ENCODE results near the gene KIF26B.
"Not testable (repeated sequence)": the region's sequence is repeated elsewhere in the genome, so short reads cannot be mapped to it uniquely, and the experiment has no call there.

KIF26B gene

GRCh38 chr1:245386297-245386971 lies 231.6 kb downstream of the KIF26B start:
- no peaks in the 10 kb centered on the region for H3K9me3 ChIP-seq (ENCODE audit: control insufficient read depth, low read length)
- DNase-seq (ENCODE audit: low read depth): no peak
- no peaks in the 10 kb centered on the region for H3K4me1 ChIP-seq (ENCODE audit: control insufficient read depth, insufficient read depth, low read length)
- no peak overlapping the region for H3K4me3 ChIP-seq (ENCODE audit: low read length)
- no peaks in the 10 kb centered on the region for H3K27me3 ChIP-seq (replicated peaks; ENCODE audit: control insufficient read depth, insufficient read depth, low read length)
- no peak overlapping the region for H3K9ac ChIP-seq (ENCODE audit: low read length)
- no peaks in the 10 kb centered on the region for H3K36me3 ChIP-seq (ENCODE audit: control insufficient read depth, insufficient read depth, low read length, severe bottlenecking)

GRCh38 chr1:245388687-245389086 lies 233.9 kb downstream of the KIF26B start:
- no peaks in the 10 kb centered on the region for H3K4me1 ChIP-seq (ENCODE audit: control insufficient read depth, insufficient read depth, low read length)
- DNase-seq (ENCODE audit: low read depth): no peak
- H3K27me3 ChIP-seq (replicated peaks; ENCODE audit: control insufficient read depth, insufficient read depth, low read length): no peaks in the 10 kb centered on the region
- no peak overlapping the region for H3K4me3 ChIP-seq (ENCODE audit: low read length)
- H3K9ac ChIP-seq (ENCODE audit: low read length): no peak overlapping the region
- peaks cover 6% of the 10 kb centered on the region for H3K9me3 ChIP-seq (ENCODE audit: control insufficient read depth, low read length)
- no peaks in the 10 kb centered on the region for H3K36me3 ChIP-seq (ENCODE audit: control insufficient read depth, insufficient read depth, low read length, severe bottlenecking)

GRCh38 chr1:245389873-245390272 lies 235.1 kb downstream of the KIF26B start:
- Histone ChIP-seq H3K27me3 (replicated peaks; ENCODE audit: control insufficient read depth, insufficient read depth, low read length) (no peaks in the 10 kb centered on the region), H3K4me1 (ENCODE audit: control insufficient read depth, insufficient read depth, low read length) (no peaks in the 10 kb centered on the region), H3K9me3 (ENCODE audit: control insufficient read depth, low read length) (peaks cover 6% of the 10 kb centered on the region), H3K9ac (ENCODE audit: low read length) (no peak overlapping the region), H3K36me3 (ENCODE audit: control insufficient read depth, insufficient read depth, low read length, severe bottlenecking) (no peaks in the 10 kb centered on the region), H3K4me3 (ENCODE audit: low read length) (no peak overlapping the region)
- DNase-seq (ENCODE audit: low read depth): no peak

GRCh38 chr1:245390975-245391374 lies 236.2 kb downstream of the KIF26B start:
- no peaks in the 10 kb centered on the region for H3K36me3 ChIP-seq (ENCODE audit: control insufficient read depth, insufficient read depth, low read length, severe bottlenecking)
- H3K4me1 ChIP-seq (ENCODE audit: control insufficient read depth, insufficient read depth, low read length): peaks cover 9% of the 10 kb centered on the region
- H3K9me3 ChIP-seq (ENCODE audit: control insufficient read depth, low read length): peaks cover 6% of the 10 kb centered on the region
- DNase-seq (ENCODE audit: low read depth): no peak
- no peak overlapping the region for H3K9ac ChIP-seq (ENCODE audit: low read length)
- no peak overlapping the region for H3K4me3 ChIP-seq (ENCODE audit: low read length)
- no peaks in the 10 kb centered on the region for H3K27me3 ChIP-seq (replicated peaks; ENCODE audit: control insufficient read depth, insufficient read depth, low read length)

GRCh38 chr1:245393694-245394093 lies 238.9 kb downstream of the KIF26B start:
- no peak for DNase-seq (ENCODE audit: low read depth)
- Histone ChIP-seq H3K4me1 (ENCODE audit: control insufficient read depth, insufficient read depth, low read length) (peaks cover 18% of the 10 kb centered on the region), H3K9ac (ENCODE audit: low read length) (no peak overlapping the region), H3K9me3 (ENCODE audit: control insufficient read depth, low read length) (peaks cover 6% of the 10 kb centered on the region), H3K4me3 (ENCODE audit: low read length) (no peak overlapping the region), H3K27me3 (replicated peaks; ENCODE audit: control insufficient read depth, insufficient read depth, low read length) (no peaks in the 10 kb centered on the region), H3K36me3 (ENCODE audit: control insufficient read depth, insufficient read depth, low read length, severe bottlenecking) (no peaks in the 10 kb centered on the region)

GRCh38 chr1:245395680-245396079 lies 240.9 kb downstream of the KIF26B start:
- H3K4me1 ChIP-seq (ENCODE audit: control insufficient read depth, insufficient read depth, low read length): peaks cover 18% of the 10 kb centered on the region
- peak; percentile 33 for DNase-seq (ENCODE audit: low read depth)
- no peak overlapping the region for H3K9ac ChIP-seq (ENCODE audit: low read length)

GRCh38 chr1:245396615-245397014 lies 241.8 kb downstream of the KIF26B start:
- Histone ChIP-seq H3K36me3 (ENCODE audit: control insufficient read depth, insufficient read depth, low read length, severe bottlenecking) (no peaks in the 10 kb centered on the region), H3K9ac (ENCODE audit: low read length) (no peak overlapping the region), H3K4me3 (ENCODE audit: low read length) (no peak overlapping the region), H3K9me3 (ENCODE audit: control insufficient read depth, low read length) (peaks cover 6% of the 10 kb centered on the region), H3K4me1 (ENCODE audit: control insufficient read depth, insufficient read depth, low read length) (peaks cover 18% of the 10 kb centered on the region), H3K27me3 (replicated peaks; ENCODE audit: control insufficient read depth, insufficient read depth, low read length) (peaks cover 2% of the 10 kb centered on the region)
- peak; percentile 47 for DNase-seq (ENCODE audit: low read depth)

More at GRCh38 chr1:245395680-245396079, 240.9 kb downstream of the KIF26B start:
- Histone ChIP-seq H3K9me3 (ENCODE audit: control insufficient read depth, low read length) (peaks cover 6% of the 10 kb centered on the region), H3K4me3 (ENCODE audit: low read length) (no peak overlapping the region), H3K36me3 (ENCODE audit: control insufficient read depth, insufficient read depth, low read length, severe bottlenecking) (no peaks in the 10 kb centered on the region), H3K27me3 (replicated peaks; ENCODE audit: control insufficient read depth, insufficient read depth, low read length) (peaks cover 2% of the 10 kb centered on the region)

GRCh38 chr1:245397771-245398170 lies 243.0 kb downstream of the KIF26B start:
- Histone ChIP-seq H3K9ac (ENCODE audit: low read length) (no peak overlapping the region), H3K4me3 (ENCODE audit: low read length) (no peak overlapping the region), H3K27me3 (replicated peaks; ENCODE audit: control insufficient read depth, insufficient read depth, low read length) (peaks cover 2% of the 10 kb centered on the region), H3K36me3 (ENCODE audit: control insufficient read depth, insufficient read depth, low read length, severe bottlenecking) (no peaks in the 10 kb centered on the region), H3K4me1 (ENCODE audit: control insufficient read depth, insufficient read depth, low read length) (peaks cover 18% of the 10 kb centered on the region), H3K9me3 (ENCODE audit: control insufficient read depth, low read length) (peaks cover 6% of the 10 kb centered on the region)
- no peak for DNase-seq (ENCODE audit: low read depth)

- Histone ChIP-seq H3K4me1 (ENCODE audit: control insufficient read depth, insufficient read depth, low read length) (peaks cover 18% of the 10 kb centered on the region), H3K27me3 (replicated peaks; ENCODE audit: control insufficient read depth, insufficient read depth, low read length) (peaks cover 2% of the 10 kb centered on the region), H3K9ac (ENCODE audit: low read length) (no peak overlapping the region), H3K9me3 (ENCODE audit: control insufficient read depth, low read length) (peaks cover 4% of the 10 kb centered on the region), H3K4me3 (ENCODE audit: low read length) (no peak overlapping the region), H3K36me3 (ENCODE audit: control insufficient read depth, insufficient read depth, low read length, severe bottlenecking) (no peaks in the 10 kb centered on the region)
- no peak for DNase-seq (ENCODE audit: low read depth)
These were observed 243.4 kb downstream of the KIF26B start for GRCh38 chr1:245398180-245398579.

- Histone ChIP-seq H3K36me3 (ENCODE audit: control insufficient read depth, insufficient read depth, low read length, severe bottlenecking) (no peaks in the 10 kb centered on the region), H3K9ac (ENCODE audit: low read length) (no peak overlapping the region), H3K9me3 (ENCODE audit: control insufficient read depth, low read length) (no peaks in the 10 kb centered on the region), H3K4me1 (ENCODE audit: control insufficient read depth, insufficient read depth, low read length) (no peaks in the 10 kb centered on the region), H3K27me3 (replicated peaks; ENCODE audit: control insufficient read depth, insufficient read depth, low read length) (peaks cover 2% of the 10 kb centered on the region), H3K4me3 (ENCODE audit: low read length) (no peak overlapping the region)
- DNase-seq (ENCODE audit: low read depth): no peak
These were observed 247.2 kb downstream of the KIF26B start for GRCh38 chr1:245401881-245402587.

- H3K4me3 ChIP-seq (ENCODE audit: low read length); H3K4me1 ChIP-seq (ENCODE audit: control insufficient read depth, insufficient read depth, low read length); H3K9me3 ChIP-seq (ENCODE audit: control insufficient read depth, low read length); H3K27me3 ChIP-seq (replicated peaks; ENCODE audit: control insufficient read depth, insufficient read depth, low read length); DNase-seq (ENCODE audit: low read depth); H3K9ac ChIP-seq (ENCODE audit: low read length); H3K36me3 ChIP-seq (ENCODE audit: control insufficient read depth, insufficient read depth, low read length, severe bottlenecking): not testable (repeated sequence)
These were observed 248.2 kb downstream of the KIF26B start for GRCh38 chr1:245402998-245403397.
